H1 (cell line): Measurements from ENCODE around the gene MYOCOS. TPM values are rescaled to one million over a fixed set of nuclear protein-coding genes. Genes with fewer than 3 reads are reported as not detected.
A peak's percentile ranks its signal among the peaks of the same experiment; 100 is the strongest.

ENCODE experiments used
- CTCF ChIA-PET: fragments of 300-600 bp; sonication (Branson Sonifier 250); formaldehyde crosslinking; loops from one replicate; lab custom pipeline; 2021; ENCODE audit not compliant: partially characterized antibody; lab: Charles Lee
- POLR2A ChIA-PET: fragments of 300-600 bp; sonication (Branson Sonifier 250); formaldehyde crosslinking; loops from one replicate; lab custom pipeline; 2021; ENCODE audit warnings: inconsistent platforms; ENCODE audit not compliant: partially characterized antibody; lab: Charles Lee
- DNase-seq, 2 experiments: peaks; one replicate each; pipeline versions ENCODE4 v3.0.0 to v3.0.0-alpha.2; 2010 to 2022; ENCODE audit warnings: low spot score in 2 of 2, low read depth in 1 of 2, mixed read lengths in 1 of 2
- FAIRE-seq: peaks from 2 replicates; lab custom pipeline; 2011; peaks lifted over from hg19 to GRCh38; lab: Jason Lieb, UNC
- H2AFZ ChIP-seq: 2 replicates; pipeline ENCODE4 v1.8.1; 2012; ENCODE audit warnings: low read length, inconsistent platforms
- H2AK5ac ChIP-seq: 2 replicates; pipeline ENCODE4 v1.6.1; 2013; ENCODE audit warnings: low read depth, low read length
- H2BK120ac ChIP-seq: replicated peaks from 2 replicates; pipeline ENCODE3; 2013; ENCODE audit warnings: low read depth, low read length, inconsistent platforms
- H2BK12ac ChIP-seq: 2 replicates; pipeline ENCODE4 v1.6.1; 2013; ENCODE audit warnings: low read depth, low read length
- H2BK15ac ChIP-seq: 2 replicates; pipeline ENCODE4 v1.6.1; 2013; ENCODE audit warnings: low read length
- H2BK20ac ChIP-seq: 2 replicates; pipeline ENCODE4 v1.6.1; 2013; ENCODE audit warnings: low read length
- H2BK5ac ChIP-seq: 2 replicates; pipeline ENCODE4 v1.6.1; 2013; ENCODE audit warnings: low read depth, low read length
- H3K14ac ChIP-seq: 2 replicates; pipeline ENCODE4 v1.6.1; 2013; ENCODE audit warnings: inconsistent platforms; ENCODE audit not compliant: insufficient read length
- H3K18ac ChIP-seq: 2 replicates; pipeline ENCODE4 v1.6.1; 2013; ENCODE audit warnings: low read length; ENCODE audit errors: extremely low read depth
- H3K23ac ChIP-seq: 2 replicates; pipeline ENCODE4 v1.6.1; 2013; ENCODE audit warnings: inconsistent platforms; ENCODE audit not compliant: insufficient read length
- H3K23me2 ChIP-seq: 2 replicates; pipeline ENCODE4 v1.6.1; 2013; ENCODE audit warnings: low read depth, low read length
- H3K27ac ChIP-seq: 2 replicates; pipeline ENCODE4 v1.6.1; 2011; ENCODE audit warnings: low read depth, low read length, inconsistent platforms
- H3K27me3 ChIP-seq, 4 experiments: replicated peaks in 1 of 4; 1 replicate in 1 of 4; 2 replicates in 3 of 4; pipeline versions ENCODE4 v1.6.1 to v1.8.1; 2011 to 2013; ENCODE audit warnings: low read length in 3 of 4, mild to moderate bottlenecking in 3 of 4, inconsistent platforms in 2 of 4, mixed read lengths in 2 of 4, moderate library complexity in 1 of 4; ENCODE audit not compliant: control insufficient read depth in 3 of 4, insufficient read depth in 3 of 4; ENCODE audit errors: extremely low read depth in 1 of 4
- H3K36me3 ChIP-seq, 4 experiments: 2 replicates each; pipeline versions ENCODE4 v1.6.1 to v1.8.1; 2011 to 2013; ENCODE audit warnings: mild to moderate bottlenecking in 4 of 4, low read length in 3 of 4, moderate library complexity in 2 of 4, control low read depth in 1 of 4, inconsistent platforms in 1 of 4; ENCODE audit not compliant: insufficient read depth in 4 of 4, control insufficient read depth in 2 of 4
- H3K4ac ChIP-seq: replicated peaks from 2 replicates; pipeline ENCODE3; 2013; ENCODE audit warnings: low read length, low read depth, mixed read lengths, inconsistent platforms; ENCODE audit not compliant: insufficient read length
- H3K4me1 ChIP-seq, 4 experiments: replicated peaks in 1 of 4; 1 replicate in 1 of 4; 2 replicates in 3 of 4; pipeline versions ENCODE4 v1.6.1 to v1.8.1; 2011 to 2013; ENCODE audit warnings: low read length in 3 of 4, inconsistent platforms in 2 of 4, mixed read lengths in 1 of 4; ENCODE audit not compliant: insufficient read depth in 4 of 4, control insufficient read depth in 3 of 4
- H3K4me2 ChIP-seq, 2 experiments: 2 replicates each; pipeline versions ENCODE4 v1.6.1 to v1.8.1; 2011 to 2013; ENCODE audit warnings: low read depth in 2 of 2, low read length in 2 of 2, control low read depth in 1 of 2, inconsistent platforms in 1 of 2, mild to moderate bottlenecking in 1 of 2; ENCODE audit not compliant: insufficient read depth in 1 of 2
- H3K4me3 ChIP-seq, 4 experiments: fragments of 200-600, 300-600 bp in 1 of 4; sonication (generic), shearing (Covaris generic), sonication (Bioruptor Twin) in 1 of 4; 2 replicates each; pipeline versions ENCODE4 v1.5.1 to v1.8.1; 2011 to 2016; ENCODE audit warnings: low read length in 4 of 4, low read depth in 3 of 4, control low read depth in 2 of 4, inconsistent platforms in 2 of 4, mild to moderate bottlenecking in 2 of 4, mixed read lengths in 1 of 4, moderate library complexity in 1 of 4; ENCODE audit not compliant: insufficient read depth in 2 of 4; ENCODE audit errors: extremely low read depth in 1 of 4
- H3K56ac ChIP-seq: replicated peaks from 2 replicates; pipeline ENCODE3; 2013; ENCODE audit warnings: low read depth, mild to moderate bottlenecking, mixed read lengths, low read length, inconsistent platforms; ENCODE audit not compliant: insufficient read length
- H3K79me1 ChIP-seq: 2 replicates; pipeline ENCODE4 v1.6.1; 2013; ENCODE audit warnings: low read depth, low read length, control low read depth
- H3K79me2 ChIP-seq, 2 experiments: 2 replicates each; pipeline versions ENCODE4 v1.6.1 to v1.8.1; 2012 to 2013; ENCODE audit warnings: low read length in 2 of 2, mild to moderate bottlenecking in 2 of 2, inconsistent platforms in 1 of 2; ENCODE audit not compliant: insufficient read depth in 2 of 2, control insufficient read depth in 1 of 2
- H3K9ac ChIP-seq, 4 experiments: replicated peaks in 1 of 4; 1 replicate in 1 of 4; 2 replicates in 3 of 4; pipeline versions ENCODE4 v1.6.1 to v1.8.1; 2011 to 2013; ENCODE audit warnings: low read depth in 3 of 4, low read length in 3 of 4, control low read depth in 2 of 4, mild to moderate bottlenecking in 2 of 4, moderate library complexity in 2 of 4, inconsistent platforms in 1 of 4; ENCODE audit errors: extremely low read depth in 1 of 4
- H3K9me3 ChIP-seq, 2 experiments: 2 replicates each; pipeline versions ENCODE4 v1.6.1 to v1.8.1; 2012 to 2013; ENCODE audit warnings: mild to moderate bottlenecking in 2 of 2, moderate library complexity in 2 of 2, control low read depth in 1 of 2, inconsistent platforms in 1 of 2, low read depth in 1 of 2, low read length in 1 of 2, mixed read lengths in 1 of 2; ENCODE audit not compliant: insufficient read depth in 2 of 2
- H4K20me1 ChIP-seq, 2 experiments: replicated peaks in 1 of 2; 2 replicates each; pipeline versions ENCODE3 to v1.8.1; 2011 to 2013; ENCODE audit warnings: inconsistent platforms in 2 of 2, low read length in 2 of 2, mild to moderate bottlenecking in 1 of 2; ENCODE audit not compliant: insufficient read depth in 2 of 2, control insufficient read depth in 1 of 2
- H4K5ac ChIP-seq: 2 replicates; pipeline ENCODE4 v1.6.1; 2013; ENCODE audit warnings: low read length, low read depth, mixed read lengths, inconsistent platforms; ENCODE audit not compliant: insufficient read length
- H4K8ac ChIP-seq: 2 replicates; pipeline ENCODE4 v1.8.0; 2013; ENCODE audit warnings: mild to moderate bottlenecking, moderate library complexity, low read length, inconsistent platforms; ENCODE audit not compliant: insufficient read depth; ENCODE audit errors: extremely low read depth
- H4K91ac ChIP-seq: replicated peaks from 2 replicates; pipeline ENCODE3; 2013; ENCODE audit warnings: low read length, mixed read lengths, inconsistent platforms; ENCODE audit not compliant: insufficient read length
- ATF2 ChIP-seq: IDR thresholded peaks from 2 replicates; pipeline ENCODE4 v1.6.1; 2012; ENCODE audit warnings: low read length, inconsistent platforms
- CBX8 ChIP-seq: fragments of 300-800, 300-1000 bp; sonication (generic); IDR thresholded peaks from 2 replicates; pipeline ENCODE4 v1.7.1; 2016; ENCODE audit warnings: low read depth, low read length, borderline replicate concordance
- GABPA ChIP-seq: IDR thresholded peaks from 2 replicates; pipeline ENCODE4 v1.6.1; 2011; ENCODE audit warnings: mild to moderate bottlenecking, low read length, moderate library complexity, borderline replicate concordance; ENCODE audit not compliant: insufficient read depth
- HDAC2 ChIP-seq, 2 experiments: fragments of 300-600 bp in 1 of 2; sonication (generic) in 1 of 2; IDR thresholded peaks; 2 replicates each; pipeline ENCODE4 v1.6.1; 2011 to 2012; ENCODE audit warnings: low read depth in 2 of 2, low read length in 2 of 2, mild to moderate bottlenecking in 2 of 2, moderate library complexity in 2 of 2, borderline replicate concordance in 1 of 2, inconsistent platforms in 1 of 2
- JUN ChIP-seq: IDR thresholded peaks from 2 replicates; pipeline ENCODE4 v1.6.1; 2011; ENCODE audit warnings: low read depth, mild to moderate bottlenecking, improper control_type of control experiment, low read length
- JUND ChIP-seq: IDR thresholded peaks from 2 replicates; pipeline ENCODE4 v1.6.1; 2011; ENCODE audit warnings: mild to moderate bottlenecking, improper control_type of control experiment, low read length
- KDM5A ChIP-seq: fragments of 200-600 bp; IDR thresholded peaks from 2 replicates; pipeline ENCODE4 v1.7.1; 2012; ENCODE audit warnings: mild to moderate bottlenecking, low read length, inconsistent platforms, mixed read lengths
- POLR2A ChIP-seq, 2 experiments: IDR thresholded peaks; 1 replicate in 1 of 2; 2 replicates in 1 of 2; pipeline ENCODE4 v1.6.1; 2011; ENCODE audit warnings: low read depth in 2 of 2, low read length in 2 of 2, mild to moderate bottlenecking in 2 of 2; ENCODE audit errors: control extremely low read depth in 1 of 2
- POU5F1 ChIP-seq: IDR thresholded peaks from 2 replicates; pipeline ENCODE4 v1.6.1; 2011; ENCODE audit warnings: low read depth, mild to moderate bottlenecking, low read length, moderate library complexity
- SP1 ChIP-seq: IDR thresholded peaks from 2 replicates; pipeline ENCODE4 v1.6.1; 2011; ENCODE audit warnings: low read depth, low read length
- SP4 ChIP-seq: IDR thresholded peaks from 2 replicates; pipeline ENCODE4 v1.6.1; 2012; ENCODE audit warnings: low read length, inconsistent platforms
- SRF ChIP-seq: IDR thresholded peaks from 2 replicates; pipeline ENCODE4 v1.6.1; 2011; ENCODE audit warnings: mild to moderate bottlenecking, low read depth, low read length, moderate library complexity
- WGBS, 2 experiments: shearing (Covaris generic) in 1 of 2; methylation state at CpG; one replicate each; pipeline versions ENCODE4 v1.1.6 to v1.1.7; 2013 to 2015; ENCODE audit warnings: low lambda C conversion rate in 2 of 2, mixed read lengths in 2 of 2, inconsistent platforms in 1 of 2, low coverage in 1 of 2, missing lambda C conversion rate in 1 of 2; ENCODE audit not compliant: insufficient replicate concordance in 2 of 2, insufficient coverage in 1 of 2, insufficient read length in 1 of 2; ENCODE audit errors: extremely low coverage in 1 of 2, missing lambda C conversion rate in 1 of 2; 5-methylcytosine and 5-hydroxymethylcytosine counted together
- polyA plus RNA-seq, 7 experiments: library from polyadenylated mRNA; depleted of rRNA in 3 of 7; stranded (reverse) in 5 of 7; unstranded in 2 of 7; fragments of >200 nt in 5 of 7; fragments of 200-250 nt in 2 of 7; gene quantifications; 1 replicate in 5 of 7; 2 replicates in 1 of 7; 4 replicates in 1 of 7; pipeline versions ENCODE4 v1.2.1 to v1.2.3, GENCODE V29; 2011 to 2013; ENCODE audit warnings: missing spikeins in 2 of 7, mixed read lengths in 2 of 7
- total RNA-seq: library from RNA; stranded (reverse); fragmentation: NEBNext Ultra II Directional; extraction: Animal tissue kit (Norgen Biotek cat#: 25700); gene quantifications from 2 replicates; pipeline ENCODE4 v1.2.1, GENCODE V29; 2021

Gene MYOCOS
- total and polyA plus RNA-seq, 2 of the 8 experiments (the other 6 are each of a cell fraction or from before 2014, with no cell fraction given): not detected

- Histone ChIP-seq H3K4me3 (no peak overlapping the region), H3K27ac (no peak overlapping the region), H4K8ac (no peak overlapping the region; the same call in 1 of the 2 replicates), H2BK15ac (peak overlapping the region; percentile 82; the same call in 1 of the 2 replicates), H4K20me1 (no peaks in the 10 kb centered on the region), H3K9ac (no peak overlapping the region), H2BK12ac (peak overlapping the region; percentile 91; the same call in 1 of the 2 replicates), H3K9me3 (no peaks in the 10 kb centered on the region), H3K4me1 (peaks cover 2 to 15% (median 7%) of the 10 kb centered on the region in 4 experiments), H3K14ac (no peak overlapping the region), H3K23me2 (no peaks in the 10 kb centered on the region), H3K79me2 (no peaks in the 10 kb centered on the region), H3K23ac (no peak overlapping the region), H3K79me1 (no peaks in the 10 kb centered on the region), H2AFZ (0 out of 2 replicates have a peak overlapping the region, but pooled peaks have one; percentile 50), H2AK5ac (no peak overlapping the region), H4K91ac (peak overlapping the region; percentile 61), H3K4me2 (no peak overlapping the region), H3K36me3 (no peaks in the 10 kb centered on the region; a peak in 1 of 8 replicates), H3K27me3 (no peaks in the 10 kb centered on the region), H2BK120ac (peak overlapping the region; percentile 6), H4K5ac (no peak overlapping the region), H2BK20ac (peak overlapping the region; percentile 11; the same call in 1 of the 2 replicates), H3K18ac (peak overlapping the region; percentile 20; the same call in 1 of the 2 replicates), H3K56ac (no peak overlapping the region), H2BK5ac (peak overlapping the region; percentile 68; the same call in 1 of the 2 replicates), H3K4ac (no peak overlapping the region)
- 84% methylated on average over 8 of the region's 8 CpGs; no CpG with 5 or more reads in 1 of the 2 experiments for WGBS, 2 experiments
- ChIA-PET POLR2A (interaction anchor here (1.5 kb wide), 1 partner anchor 158 kb away, joined by 3 read pairs; the partner anchor contains the start of gene PRRC2C), CTCF (interaction anchor here (0.6 to 10.1 kb wide), 10 partner anchors 9 to 158 kb away, joined by 3 to 143 read pairs (median 10); partner anchors contain the start of genes MYOC, MYOCOS and VAMP4)
- FAIRE-seq (no peak), DNase-seq (no peak)
- TF ChIP-seq GABPA (no peak), JUN (no peak), HDAC2 (IDR thresholded peaks at IDR 0.05; ENCODE audit: borderline replicate concordance in 1 of 2, low read depth in 2 of 2, low read length in 2 of 2) (no peak), CBX8 (no peak), SP1 (no peak), POU5F1 (no peak), ATF2 (no peak), POLR2A (IDR thresholded peaks at IDR 0.05; ENCODE audit: control extremely low read depth in 1 of 2, low read depth in 2 of 2, low read length in 2 of 2) (no peak), JUND (no peak), KDM5A (no peak), SP4 (no peak), SRF (no peak)
Observed at GRCh38 chr1:171643156-171643555, 21.1 kb downstream of the MYOCOS start.
